ENCODE data around the gene ADGRF4. TPM values are rescaled to one million over a fixed set of nuclear protein-coding genes. Genes with fewer than 3 reads are reported as not detected.

The ADGRF4 gene
- total RNA-seq, 1 donor from 2014 or later: 2.6 TPM

DNA sequence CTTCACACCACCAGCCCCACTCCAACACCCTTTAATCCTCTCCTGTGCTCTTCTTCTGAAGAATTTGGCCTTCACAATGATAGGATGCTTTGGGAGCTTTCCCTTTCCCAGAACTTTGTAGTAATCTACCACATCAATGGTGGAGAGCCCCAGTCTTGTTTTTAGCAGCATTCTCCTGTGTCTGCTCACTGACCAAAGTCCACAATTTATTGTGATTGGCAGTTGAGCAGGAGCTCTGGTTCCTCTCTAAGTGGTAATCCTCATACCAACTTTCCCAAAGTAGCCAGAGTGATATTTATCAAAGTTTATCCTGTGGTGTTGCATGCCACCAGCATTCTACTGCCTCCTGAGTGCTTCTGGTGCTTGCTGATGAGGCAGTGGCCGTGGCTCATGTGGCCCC, 54.4 kb downstream of the ADGRF4 start:
- H3K27ac Mint-ChIP-seq: no peak overlapping the region
- no peak overlapping the region for H3K4me3 Mint-ChIP-seq (ENCODE audit: low read depth)
- no peaks in the 10 kb centered on the region for H3K4me1 Mint-ChIP-seq (ENCODE audit: low read depth)
- DNase-seq (ENCODE audit: low spot score, unreplicated experiment): no peak
- no peaks in the 10 kb centered on the region for H3K27me3 Mint-ChIP-seq
- peaks cover 11% of the 10 kb centered on the region for H3K9me3 Mint-ChIP-seq (ENCODE audit: low read depth)
- TF ChIP-seq, protein P1, sequence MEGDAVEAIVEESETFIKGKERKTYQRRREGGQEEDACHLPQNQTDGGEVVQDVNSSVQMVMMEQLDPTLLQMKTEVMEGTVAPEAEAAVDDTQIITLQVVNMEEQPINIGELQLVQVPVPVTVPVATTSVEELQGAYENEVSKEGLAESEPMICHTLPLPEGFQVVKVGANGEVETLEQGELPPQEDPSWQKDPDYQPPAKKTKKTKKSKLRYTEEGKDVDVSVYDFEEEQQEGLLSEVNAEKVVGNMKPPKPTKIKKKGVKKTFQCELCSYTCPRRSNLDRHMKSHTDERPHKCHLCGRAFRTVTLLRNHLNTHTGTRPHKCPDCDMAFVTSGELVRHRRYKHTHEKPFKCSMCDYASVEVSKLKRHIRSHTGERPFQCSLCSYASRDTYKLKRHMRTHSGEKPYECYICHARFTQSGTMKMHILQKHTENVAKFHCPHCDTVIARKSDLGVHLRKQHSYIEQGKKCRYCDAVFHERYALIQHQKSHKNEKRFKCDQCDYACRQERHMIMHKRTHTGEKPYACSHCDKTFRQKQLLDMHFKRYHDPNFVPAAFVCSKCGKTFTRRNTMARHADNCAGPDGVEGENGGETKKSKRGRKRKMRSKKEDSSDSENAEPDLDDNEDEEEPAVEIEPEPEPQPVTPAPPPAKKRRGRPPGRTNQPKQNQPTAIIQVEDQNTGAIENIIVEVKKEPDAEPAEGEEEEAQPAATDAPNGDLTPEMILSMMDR (IDR thresholded peaks at IDR 0.05; ENCODE audit: unreplicated experiment): no peak
- H3K36me3 Mint-ChIP-seq (ENCODE audit: insufficient read depth): peaks cover 3% of the 10 kb centered on the region

DNA sequence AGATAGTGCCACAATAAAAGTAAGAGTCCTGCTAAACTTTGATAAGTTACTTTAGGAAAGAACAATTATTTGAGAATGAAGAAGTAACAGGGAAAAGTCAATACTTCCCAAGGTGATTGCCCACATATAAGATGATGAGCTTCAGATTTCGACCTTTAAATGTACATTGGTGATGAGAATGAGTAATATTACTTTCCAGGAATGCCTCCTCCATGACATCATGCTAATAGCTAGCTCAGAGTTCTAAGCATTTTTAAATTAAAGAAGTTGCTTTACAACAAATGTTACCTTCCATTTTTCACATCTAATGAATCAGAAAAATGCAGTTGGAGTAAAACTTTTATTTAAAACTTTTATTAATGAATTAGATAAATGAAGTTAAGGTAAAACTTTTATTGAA, 61.0 kb downstream of the ADGRF4 start:
- H3K27me3 Mint-ChIP-seq: no peaks in the 10 kb centered on the region
- peaks cover 1% of the 10 kb centered on the region for H3K36me3 Mint-ChIP-seq (ENCODE audit: insufficient read depth)
- DNase-seq (ENCODE audit: low spot score, unreplicated experiment): no peak
- H3K9me3 Mint-ChIP-seq (ENCODE audit: low read depth): peaks cover 3% of the 10 kb centered on the region
- no peak overlapping the region for H3K27ac Mint-ChIP-seq
- TF ChIP-seq, protein P1 (IDR thresholded peaks at IDR 0.05; ENCODE audit: unreplicated experiment): no peak
- H3K4me1 Mint-ChIP-seq (ENCODE audit: low read depth): no peaks in the 10 kb centered on the region
- H3K4me3 Mint-ChIP-seq (ENCODE audit: low read depth): no peak overlapping the region

DNA sequence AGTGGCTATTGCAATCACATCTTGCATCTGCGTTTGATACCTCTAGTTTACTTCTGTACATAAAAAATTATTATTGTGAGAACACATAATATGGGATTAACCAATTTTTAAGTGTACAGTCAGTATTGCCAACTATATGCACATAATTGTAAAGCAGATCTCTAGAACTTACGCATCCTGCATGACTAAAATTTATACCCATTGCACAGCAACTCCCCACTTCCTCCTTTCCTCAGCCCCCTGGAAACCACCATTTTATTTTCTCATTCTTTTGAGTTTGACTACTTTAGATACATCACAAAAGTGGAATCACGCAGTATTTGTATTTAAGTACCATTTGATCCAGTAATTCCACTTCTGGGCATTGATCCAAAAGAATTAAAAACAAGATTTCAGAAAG, 64.1 kb downstream of the ADGRF4 start:
- no peaks in the 10 kb centered on the region for H3K27me3 Mint-ChIP-seq
- TF ChIP-seq, protein P1 (IDR thresholded peaks at IDR 0.05; ENCODE audit: unreplicated experiment): no peak
- H3K36me3 Mint-ChIP-seq (ENCODE audit: insufficient read depth): no peaks in the 10 kb centered on the region
- no peak overlapping the region for H3K4me3 Mint-ChIP-seq (ENCODE audit: low read depth)
- H3K9me3 Mint-ChIP-seq (ENCODE audit: low read depth): peaks cover 3% of the 10 kb centered on the region
- H3K27ac Mint-ChIP-seq: no peak overlapping the region
- no peaks in the 10 kb centered on the region for H3K4me1 Mint-ChIP-seq (ENCODE audit: low read depth)
- DNase-seq (ENCODE audit: low spot score, unreplicated experiment): no peak

DNA sequence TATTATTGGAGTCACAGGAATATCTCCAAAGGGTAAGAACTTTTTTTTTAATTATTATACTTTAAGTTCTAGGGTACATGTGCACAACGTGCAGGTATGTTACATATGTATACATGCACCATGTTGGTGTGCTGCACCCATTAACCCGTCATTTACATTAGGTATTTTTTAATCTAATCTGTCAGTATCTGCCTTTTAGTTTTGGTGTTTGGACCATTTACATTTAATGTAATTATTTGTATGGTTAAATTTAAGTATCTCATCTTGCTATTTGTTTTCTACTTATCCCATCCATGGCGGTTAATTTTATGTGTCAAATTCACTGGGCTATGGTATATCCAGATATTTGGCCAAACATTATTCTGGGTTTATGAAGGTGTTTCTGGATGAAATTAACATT, 68.1 kb downstream of the ADGRF4 start:
- H3K36me3 Mint-ChIP-seq (ENCODE audit: insufficient read depth): no peaks in the 10 kb centered on the region
- H3K9me3 Mint-ChIP-seq (ENCODE audit: low read depth): peaks cover 6% of the 10 kb centered on the region
- H3K27ac Mint-ChIP-seq: no peak overlapping the region
- H3K4me1 Mint-ChIP-seq (ENCODE audit: low read depth): peaks cover 3% of the 10 kb centered on the region
- H3K27me3 Mint-ChIP-seq: no peaks in the 10 kb centered on the region
- no peak for DNase-seq (ENCODE audit: low spot score, unreplicated experiment)
- no peak overlapping the region for H3K4me3 Mint-ChIP-seq (ENCODE audit: low read depth)
- TF ChIP-seq, protein P1 (IDR thresholded peaks at IDR 0.05; ENCODE audit: unreplicated experiment): no peak

DNA sequence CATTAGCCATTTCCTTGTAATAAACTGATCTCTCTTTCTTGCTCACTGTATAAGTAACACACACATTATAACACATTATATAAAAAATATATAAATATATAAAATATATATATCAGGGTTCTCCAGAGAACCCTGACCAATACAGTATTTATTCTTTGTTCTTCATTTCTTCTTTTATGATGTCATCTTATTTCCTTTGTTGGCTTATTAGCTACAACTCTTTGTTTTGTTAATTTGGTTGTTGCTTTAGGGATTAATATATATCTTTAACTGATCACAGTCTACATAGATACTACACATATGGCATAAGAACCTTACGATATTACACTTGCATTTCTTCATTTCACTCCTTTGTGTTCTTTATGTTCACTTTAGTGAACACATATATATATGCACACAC, 68.7 kb downstream of the ADGRF4 start:
- Mint-ChIP-seq H3K27ac (no peak overlapping the region), H3K4me3 (ENCODE audit: low read depth) (no peak overlapping the region), H3K36me3 (ENCODE audit: insufficient read depth) (no peaks in the 10 kb centered on the region), H3K4me1 (ENCODE audit: low read depth) (peaks cover 3% of the 10 kb centered on the region), H3K9me3 (ENCODE audit: low read depth) (peaks cover 6% of the 10 kb centered on the region), H3K27me3 (no peaks in the 10 kb centered on the region)
- TF ChIP-seq, protein P1 (IDR thresholded peaks at IDR 0.05; ENCODE audit: unreplicated experiment): no peak
- DNase-seq (ENCODE audit: low spot score, unreplicated experiment): no peak

All from progenitor cell of endocrine pancreas (in vitro differentiated cells).